HS-27A (cell line): ENCODE data around the gene COL10A1.

Experiments used
- DNase-seq: peaks from one replicate; pipeline ENCODE4 v3.0.0-alpha.2; 2012; ENCODE audit warnings: low read depth, missing footprints

The COL10A1 gene

DNA sequence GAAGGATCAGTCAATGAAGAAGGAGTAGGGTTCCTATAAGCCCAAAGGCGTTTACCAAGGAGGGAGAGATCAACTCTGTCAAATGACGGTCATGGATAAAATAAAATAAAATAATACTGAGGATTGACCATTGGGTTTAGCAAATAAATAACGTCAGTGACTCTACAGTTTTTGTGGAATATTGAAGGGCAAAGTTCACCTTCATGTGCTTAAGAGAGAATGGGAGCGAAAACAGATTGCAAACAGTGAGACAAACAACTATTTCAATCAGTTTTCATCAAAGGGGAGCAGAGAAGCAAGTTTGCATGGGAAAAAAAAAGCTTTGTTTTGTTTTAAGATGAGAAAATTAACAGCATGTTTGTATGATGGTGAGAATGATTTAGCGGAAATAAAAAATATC, 42.9 kb downstream of the COL10A1 start:
- no peak for DNase-seq

GRCh38 chr6:116078945-116079344, 47.0 kb downstream of the COL10A1 start:
- no peak for DNase-seq

DNA sequence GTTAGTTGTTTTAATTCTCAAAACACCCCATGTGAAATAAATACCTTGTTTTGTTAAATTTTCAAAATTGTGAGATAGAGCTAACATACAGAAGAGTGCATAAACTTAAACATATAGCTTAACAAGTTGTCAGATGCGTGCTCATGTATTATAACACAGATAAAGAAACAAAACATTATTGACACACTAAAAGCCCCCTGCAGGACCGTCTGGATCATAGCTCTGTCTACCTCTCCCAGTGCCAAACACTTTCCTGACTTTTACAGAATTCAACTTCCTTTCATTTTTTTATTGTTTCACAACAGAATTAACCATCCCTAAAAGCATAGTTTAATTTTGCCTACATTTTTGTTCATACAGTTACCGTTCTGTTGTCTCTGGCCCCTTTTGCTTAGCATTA, 47.4 kb downstream of the COL10A1 start:
- DNase-seq, result no peak

DNA sequence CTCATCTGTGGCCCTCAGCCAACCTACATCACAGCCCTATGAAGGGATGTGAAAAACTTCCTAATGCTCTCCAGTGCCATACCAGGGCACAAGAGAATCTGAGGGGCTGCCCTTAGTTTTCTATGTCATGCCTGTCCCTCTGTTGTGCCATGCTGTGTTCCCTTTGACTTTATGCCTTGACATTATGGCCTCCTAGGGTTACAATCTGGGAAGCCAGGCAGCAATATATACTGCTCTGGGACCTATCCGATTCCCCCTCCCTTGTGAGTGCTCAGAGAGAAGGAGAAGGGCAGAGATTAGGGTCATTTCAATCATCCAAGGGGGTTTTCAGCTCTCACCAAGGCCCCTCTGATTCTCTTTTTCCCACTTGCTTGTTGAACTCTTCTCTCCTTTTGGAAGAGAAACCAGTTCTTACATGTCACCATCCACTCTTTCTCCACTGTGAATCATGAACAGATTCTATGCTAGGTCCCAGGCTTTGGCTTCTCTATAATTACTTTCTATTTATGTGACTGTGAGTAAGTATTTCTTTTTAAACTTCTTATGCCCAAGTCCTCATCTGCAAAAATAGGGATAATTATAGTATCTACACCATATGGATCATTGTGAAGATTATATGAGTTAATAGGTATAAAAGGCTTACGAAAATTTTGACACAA, 51.1 kb downstream of the COL10A1 start:
- DNase-seq, result no peak

DNA sequence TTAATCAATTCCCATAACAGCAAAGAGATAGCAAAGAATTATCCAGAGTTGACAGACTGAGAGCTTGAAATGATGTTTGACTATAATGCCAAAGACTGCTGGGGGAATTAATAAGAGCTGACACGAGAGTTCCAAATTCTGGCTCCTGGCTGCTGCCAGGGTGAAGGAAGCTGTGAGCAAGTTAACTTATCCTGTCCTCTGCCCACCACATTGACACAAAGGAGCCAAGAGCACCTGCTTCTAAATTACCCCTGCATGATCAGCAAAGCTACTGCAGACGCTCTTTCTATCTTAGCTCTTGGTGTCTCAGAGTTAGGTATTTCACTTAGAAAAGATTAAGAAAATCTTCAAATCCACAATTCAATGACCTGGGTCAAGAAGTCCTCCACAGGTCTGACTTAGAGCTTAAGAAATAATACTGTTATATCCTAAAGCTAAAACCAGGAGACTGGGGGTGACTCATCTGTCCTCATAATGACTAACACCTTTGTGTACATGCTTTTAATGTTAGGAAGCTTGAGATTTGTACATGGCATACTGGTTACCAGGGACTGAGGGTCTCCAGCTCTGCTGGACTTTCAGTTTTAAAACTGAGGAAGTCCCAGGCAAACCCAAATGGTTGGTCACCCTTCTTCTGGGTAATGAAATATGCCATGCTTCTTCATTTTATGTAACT, 52.0 kb downstream of the COL10A1 start:
- no peak for DNase-seq

DNA sequence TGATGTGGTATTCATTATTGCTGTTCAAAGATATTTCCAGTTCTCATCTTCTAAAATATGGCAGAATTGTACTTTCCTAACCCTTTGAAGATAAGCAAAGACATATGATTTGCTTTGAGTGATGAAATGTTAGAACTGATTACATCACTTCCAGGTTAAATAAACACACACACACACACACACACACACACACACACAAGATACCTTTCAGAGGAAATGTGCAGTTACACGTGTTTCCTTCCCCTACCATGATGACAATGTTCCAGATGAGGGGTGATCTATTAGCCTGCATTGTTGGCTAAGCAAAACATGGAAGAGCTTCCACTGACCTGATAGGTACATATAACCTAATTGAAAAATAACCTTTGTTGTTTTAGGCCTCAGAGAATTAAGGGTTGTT, 53.6 kb downstream of the COL10A1 start:
- DNase-seq, result no peak

- no peak for DNase-seq
Observed at GRCh38 chr6:116070616-116071389, 55.1 kb downstream of the COL10A1 start.

DNA sequence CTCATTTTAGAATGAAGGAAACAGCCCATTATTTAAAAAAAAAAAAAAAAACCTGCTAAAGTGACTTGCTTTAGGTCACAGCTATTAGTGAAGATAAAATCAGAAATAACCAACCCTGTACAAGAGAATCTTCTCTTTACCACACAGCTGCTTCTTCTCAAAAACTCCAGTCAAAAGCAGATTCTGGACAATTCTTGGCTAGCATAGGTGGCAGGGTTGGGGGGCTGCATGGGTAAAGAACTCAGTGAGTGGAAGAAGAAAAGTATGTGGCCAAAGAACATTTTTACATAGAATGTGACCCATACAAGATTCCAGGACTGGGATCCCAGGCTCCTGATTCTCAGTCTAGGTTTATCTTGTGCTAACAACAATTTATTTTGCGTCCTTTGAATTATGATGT, 55.8 kb downstream of the COL10A1 start:
- DNase-seq, result no peak
